Stomach (tissue), 4 donors: ENCODE measurements around the gene FKBP9.

Experiments
- CTCF ChIP-seq, 7 experiments: fragments of 450-650 bp in 4 of 7; fragments of 200-600 bp in 3 of 7; sonication (generic) in 3 of 7; IDR thresholded peaks; one replicate each; pipeline ENCODE4 v1.5.1; 2016 to 2019; ENCODE audit warnings: antibody characterized with exemption in 7 of 7, control low read depth in 2 of 7, mild to moderate bottlenecking in 1 of 7
- POLR2A ChIP-seq, 4 donors: fragments of 450-650 bp; IDR thresholded peaks; one replicate each; pipeline ENCODE4 v1.6.1; 2016; ENCODE audit warnings: antibody characterized with exemption in 4 of 4, control low read depth in 2 of 4, mild to moderate bottlenecking in 1 of 4, moderate library complexity in 1 of 4

DNA sequence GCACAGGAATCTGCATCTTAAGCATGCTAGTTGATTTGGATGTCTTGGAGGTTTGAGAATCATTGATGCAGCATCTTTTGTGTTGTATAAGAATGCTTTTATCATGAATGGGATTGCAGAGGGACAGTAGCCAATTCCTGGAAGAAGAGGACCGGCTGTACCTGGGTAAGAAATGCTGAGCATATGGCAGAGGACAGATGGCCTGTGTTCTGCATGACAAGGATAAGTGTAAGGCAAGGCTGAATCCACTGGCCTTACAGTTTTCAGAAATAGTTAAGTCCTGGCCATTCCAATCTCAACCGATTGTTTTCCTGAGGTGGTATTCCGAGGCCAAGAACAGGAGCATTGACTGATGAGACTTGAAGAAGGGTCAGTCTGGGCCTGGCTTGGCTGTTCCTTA, 41.2 kb upstream of the FKBP9 start:
- TF ChIP-seq CTCF (IDR thresholded peaks at IDR 0.05) (no peak), POLR2A (IDR thresholded peaks at IDR 0.05) (no peak)
